Sigmoid colon (tissue), 4 donors: ENCODE results near the gene PUS7L.
"Not testable (repeated sequence)": the region's sequence is repeated elsewhere in the genome, so short reads cannot be mapped to it uniquely, and the experiment has no call there.

Experiments used
- CTCF ChIP-seq, 4 experiments: fragments of 450-650 bp in 3 of 4; fragments of 200-600 bp in 1 of 4; IDR thresholded peaks; one replicate each; pipeline ENCODE4 v1.5.1; 2016 to 2019; ENCODE audit warnings: antibody characterized with exemption in 4 of 4, mild to moderate bottlenecking in 3 of 4, moderate library complexity in 2 of 4
- EP300 ChIP-seq, 4 donors: sonication (generic); formaldehyde crosslinking; IDR thresholded peaks; one replicate each; pipeline ENCODE4 v1.6.1; 2017; ENCODE audit warnings: antibody characterized with exemption in 4 of 4
- POLR2AphosphoS5 ChIP-seq, 4 donors: sonication (generic); formaldehyde crosslinking; IDR thresholded peaks; one replicate each; pipeline ENCODE4 v1.6.1; 2017; ENCODE audit warnings: antibody characterized with exemption in 4 of 4

- TF ChIP-seq CTCF, EP300, POLR2AphosphoS5 (IDR thresholded peaks at IDR 0.05): not testable (repeated sequence)
These were observed 54.8 kb downstream of the PUS7L start for GRCh38 chr12:43703772-43704171.
